AG09309 (cell line): ENCODE data around the gene UCK1.
"Not testable (repeated sequence)": the region's sequence is repeated elsewhere in the genome, so short reads cannot be mapped to it uniquely, and the experiment has no call there.

Experiments used
- DNase-seq: peaks from one replicate; pipeline ENCODE4 v3.0.0-alpha.2; 2010; ENCODE audit warnings: low read depth
- H3K4me3 ChIP-seq: 2 replicates; pipeline ENCODE4 v1.5.1; 2011; ENCODE audit warnings: mild to moderate bottlenecking, low read depth, low read length, moderate library complexity; ENCODE audit not compliant: control insufficient read depth
- TF ChIP-seq, protein P1 (sequence below): IDR thresholded peaks from 2 replicates; pipeline ENCODE4 v1.5.1; 2011; ENCODE audit warnings: mild to moderate bottlenecking, low read depth, low read length, inconsistent platforms; ENCODE audit not compliant: insufficient read depth, control insufficient read depth; ENCODE audit errors: missing control alignments

UCK1 gene

GRCh38 chr9:131516930-131517329, 14.1 kb downstream of the UCK1 start:
- DNase-seq = no peak
- TF ChIP-seq, protein P1, sequence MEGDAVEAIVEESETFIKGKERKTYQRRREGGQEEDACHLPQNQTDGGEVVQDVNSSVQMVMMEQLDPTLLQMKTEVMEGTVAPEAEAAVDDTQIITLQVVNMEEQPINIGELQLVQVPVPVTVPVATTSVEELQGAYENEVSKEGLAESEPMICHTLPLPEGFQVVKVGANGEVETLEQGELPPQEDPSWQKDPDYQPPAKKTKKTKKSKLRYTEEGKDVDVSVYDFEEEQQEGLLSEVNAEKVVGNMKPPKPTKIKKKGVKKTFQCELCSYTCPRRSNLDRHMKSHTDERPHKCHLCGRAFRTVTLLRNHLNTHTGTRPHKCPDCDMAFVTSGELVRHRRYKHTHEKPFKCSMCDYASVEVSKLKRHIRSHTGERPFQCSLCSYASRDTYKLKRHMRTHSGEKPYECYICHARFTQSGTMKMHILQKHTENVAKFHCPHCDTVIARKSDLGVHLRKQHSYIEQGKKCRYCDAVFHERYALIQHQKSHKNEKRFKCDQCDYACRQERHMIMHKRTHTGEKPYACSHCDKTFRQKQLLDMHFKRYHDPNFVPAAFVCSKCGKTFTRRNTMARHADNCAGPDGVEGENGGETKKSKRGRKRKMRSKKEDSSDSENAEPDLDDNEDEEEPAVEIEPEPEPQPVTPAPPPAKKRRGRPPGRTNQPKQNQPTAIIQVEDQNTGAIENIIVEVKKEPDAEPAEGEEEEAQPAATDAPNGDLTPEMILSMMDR = no peak
- no peak overlapping the region for H3K4me3 ChIP-seq

DNA sequence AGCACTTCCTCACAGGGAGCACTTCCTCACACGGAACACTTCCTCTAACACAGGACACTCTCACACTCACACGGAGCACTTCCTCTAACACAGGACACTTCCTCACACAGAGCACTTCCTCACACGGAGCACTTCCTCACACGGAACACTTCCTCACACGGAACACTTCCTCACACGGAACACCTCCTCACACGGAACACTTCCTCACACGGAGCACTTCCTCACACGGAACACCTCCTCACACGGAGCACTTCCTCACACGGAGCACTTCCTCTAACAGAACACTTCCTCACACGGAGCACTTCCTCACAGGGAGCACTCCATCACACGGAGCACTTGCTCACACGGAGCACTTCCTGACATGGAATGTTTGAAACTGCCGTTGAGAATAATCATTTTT, 15.0 kb downstream of the UCK1 start:
- TF ChIP-seq, protein P1 = no peak
- no peak overlapping the region for H3K4me3 ChIP-seq
- DNase-seq = no peak

DNA sequence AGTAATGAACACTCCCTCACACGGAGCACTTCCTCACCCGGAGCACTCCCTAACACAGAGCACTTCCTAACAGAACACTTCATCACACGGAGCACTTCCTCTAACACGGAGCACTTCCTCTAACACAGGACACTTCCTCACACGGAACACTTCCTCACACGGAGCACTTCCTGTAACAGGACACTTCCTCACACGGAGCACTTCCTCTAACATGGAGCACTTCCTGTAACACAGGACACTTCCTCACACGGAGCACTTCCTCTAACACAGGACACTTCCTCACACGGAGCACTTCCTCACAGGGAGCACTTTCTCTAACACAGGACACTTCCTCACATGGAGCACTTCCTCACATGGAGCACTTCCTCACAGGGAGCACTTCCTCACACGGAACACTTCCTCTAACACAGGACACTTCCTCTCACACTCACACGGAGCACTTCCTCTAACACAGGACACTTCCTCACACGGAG, 15.5 kb downstream of the UCK1 start:
- not testable (repeated sequence) for H3K4me3 ChIP-seq, DNase-seq

- DNase-seq = no peak
Measured at GRCh38 chr9:131513177-131513576, 17.9 kb downstream of the UCK1 start.

GRCh38 chr9:131511880-131512279, 19.2 kb downstream of the UCK1 start:
- H3K4me3 ChIP-seq = no peak overlapping the region
- DNase-seq = no peak
- TF ChIP-seq, protein P1 = no peak

More at GRCh38 chr9:131513177-131513576, 17.9 kb downstream of the UCK1 start:
- H3K4me3 ChIP-seq = no peak overlapping the region
- TF ChIP-seq, protein P1 = no peak

DNA sequence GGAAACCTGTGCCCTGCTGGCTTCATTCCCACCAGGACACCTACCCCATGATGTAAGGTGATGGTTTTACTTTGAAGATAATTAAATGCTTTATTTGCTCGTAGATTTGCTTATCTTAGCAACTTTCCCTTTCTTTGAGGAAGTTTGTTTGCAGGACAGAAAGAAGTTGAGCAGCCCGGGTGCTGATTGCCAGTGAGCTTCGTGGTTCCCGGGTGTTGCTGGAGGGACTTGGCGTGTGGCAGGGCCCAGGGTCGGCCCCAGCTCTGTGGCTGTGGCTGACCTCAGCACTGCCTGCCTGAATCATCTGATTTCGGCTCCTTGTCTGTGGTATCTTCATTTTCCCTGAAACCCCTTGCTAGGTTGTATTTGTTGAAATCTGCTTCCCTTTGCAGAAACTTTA, 19.6 kb downstream of the UCK1 start:
- DNase-seq = no peak
- TF ChIP-seq, protein P1 = no peak

DNA sequence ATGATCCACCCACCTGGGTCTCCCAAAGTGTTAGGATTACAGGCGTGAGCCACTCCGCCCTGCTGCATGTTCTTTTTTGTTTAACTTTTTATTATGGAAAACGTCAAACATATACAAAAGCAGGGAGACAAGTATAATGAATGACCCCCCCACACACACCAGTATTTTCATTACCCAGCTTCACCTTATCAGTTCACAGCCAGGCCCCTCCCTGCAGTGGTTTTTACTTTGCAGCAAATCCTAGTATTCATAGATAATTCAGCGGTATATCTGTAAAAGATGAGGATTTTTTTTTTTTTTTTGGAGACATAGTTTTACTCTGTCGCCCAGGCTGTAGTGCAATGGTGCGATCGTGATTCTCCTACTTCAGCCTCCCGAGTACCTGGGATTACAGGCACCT, 26.1 kb downstream of the UCK1 start:
- TF ChIP-seq, protein P1 = no peak
- no peak overlapping the region for H3K4me3 ChIP-seq
- DNase-seq = no peak

More for the DNA sequence above, 19.6 kb downstream of the UCK1 start:
- H3K4me3 ChIP-seq = no peak overlapping the region
